Measurements from ENCODE around the gene ALDH16A1.

- TF ChIP-seq POLR2A (IDR thresholded peaks at IDR 0.05) (no peak), CTCF (IDR thresholded peaks at IDR 0.05 in 8 of 11, conservative IDR thresholded peaks at IDR 0.05 in 3 of 11) (no peak), POLR2AphosphoS5 (IDR thresholded peaks at IDR 0.05) (no peak)
These were observed 29.7 kb upstream of the ALDH16A1 start, which contains the start of gene PTH2 for GRCh38 chr19:49423071-49423984.
